ENCODE results near the gene DLEU7.

DNA sequence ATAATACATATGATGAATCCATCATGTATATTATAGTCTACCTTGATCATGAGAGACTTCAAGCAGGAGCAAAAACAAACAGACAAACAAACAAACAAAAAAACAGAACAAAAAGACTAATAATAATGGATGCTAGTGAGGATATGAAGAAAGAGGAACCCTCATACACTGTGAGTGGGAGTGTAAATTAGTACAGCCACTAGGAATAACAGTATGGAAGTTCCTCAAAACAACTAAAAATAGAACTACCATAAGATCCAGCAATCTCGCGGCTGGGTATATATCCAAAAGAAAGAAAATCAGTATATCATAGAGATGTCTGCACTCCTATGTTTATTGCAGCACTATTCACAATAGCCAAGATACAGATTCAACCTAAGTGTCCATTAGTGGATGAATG lies 7.0 kb upstream of the DLEU7 start:
- TF ChIP-seq HNF4G (IDR thresholded peaks at IDR 0.05) (no peak), CTCF (IDR thresholded peaks at IDR 0.05; ENCODE audit: low read depth, low read length, missing input control) (no peak), REST (IDR thresholded peaks at IDR 0.05) (no peak), RXRA (IDR thresholded peaks at IDR 0.05) (no peak), MAX (IDR thresholded peaks at IDR 0.05) (no peak)
